GM23338 (cell line): ENCODE data around the gene SARNP. TPM values are rescaled to one million over a fixed set of nuclear protein-coding genes. Genes with fewer than 3 reads are reported as not detected.

ENCODE experiments used
- ATAC-seq: fragments of 200-7000 bp; cut with Tn5 transposase; 3 replicates; pipeline ENCODE4 v1.9.1; 2020
- DNase-seq: peaks from one replicate; pipeline ENCODE4 v3.0.0-alpha.2; 2015; ENCODE audit warnings: low spot score
- H2AFZ ChIP-seq: fragments of 200-600 bp; sonication (generic); 2 replicates; pipeline ENCODE4 v1.8.0; 2016; ENCODE audit warnings: antibody characterized with exemption, mild to moderate bottlenecking, moderate library complexity
- H3F3A ChIP-seq: fragments of 200-600 bp; sonication (generic); replicated peaks from 2 replicates; pipeline ENCODE4 v1.8.0; 2017; ENCODE audit warnings: antibody characterized with exemption, mixed run types, low read depth
- H3K27ac ChIP-seq: fragments of 200-600 bp; sonication (generic); 2 replicates; pipeline ENCODE4 v1.6.1; 2016; ENCODE audit warnings: low read depth
- H3K27me3 ChIP-seq: fragments of 200-600 bp; sonication (generic); 2 replicates; pipeline ENCODE4 v1.8.0; 2016; ENCODE audit warnings: mild to moderate bottlenecking, mixed run types, moderate library complexity; ENCODE audit not compliant: insufficient read depth
- H3K36me3 ChIP-seq: fragments of 200-600 bp; sonication (generic); 2 replicates; pipeline ENCODE4 v1.8.0; 2016; ENCODE audit warnings: mild to moderate bottlenecking; ENCODE audit not compliant: insufficient read depth
- H3K4me1 ChIP-seq: fragments of 200-600 bp; sonication (generic); 2 replicates; pipeline ENCODE4 v1.8.0; 2016; ENCODE audit warnings: mild to moderate bottlenecking, moderate library complexity; ENCODE audit not compliant: insufficient read depth
- H3K4me2 ChIP-seq: fragments of 200-600 bp; sonication (generic); 2 replicates; pipeline ENCODE4 v1.7.1; 2017; ENCODE audit warnings: mixed run types
- H3K4me3 ChIP-seq: fragments of 200-600 bp; sonication (generic); 2 replicates; pipeline ENCODE4 v1.6.1; 2016; ENCODE audit warnings: mixed run types
- H3K79me2 ChIP-seq: fragments of 200-600 bp; sonication (generic); replicated peaks from 2 replicates; pipeline ENCODE4 v1.8.0; 2017; ENCODE audit warnings: mild to moderate bottlenecking; ENCODE audit not compliant: insufficient read depth
- H3K9me2 ChIP-seq: fragments of 200-600 bp; sonication (generic); 2 replicates; pipeline ENCODE4 v1.8.0; 2017; ENCODE audit not compliant: insufficient read depth
- H4K20me1 ChIP-seq: fragments of 200-600 bp; sonication (generic); replicated peaks from 2 replicates; pipeline ENCODE4 v1.8.0; 2017; ENCODE audit warnings: mild to moderate bottlenecking; ENCODE audit not compliant: insufficient read depth
- H3K27ac Mint-ChIP-seq: 2 replicates; pipeline ENCODE4 v1.8.0; 2020; ENCODE audit warnings: inconsistent platforms, mild to moderate bottlenecking, moderate library complexity, mixed read lengths
- H3K27me3 Mint-ChIP-seq: 3 replicates; pipeline ENCODE4 v1.8.0; 2022; ENCODE audit warnings: low read depth, mild to moderate bottlenecking, moderate library complexity, mixed read lengths, inconsistent platforms; ENCODE audit not compliant: insufficient read depth, poor library complexity
- H3K36me3 Mint-ChIP-seq: 3 replicates; pipeline ENCODE4 v1.8.0; 2021; ENCODE audit warnings: low read depth, mild to moderate bottlenecking, inconsistent platforms, moderate library complexity, mixed read lengths
- H3K4me1 Mint-ChIP-seq: 3 replicates; pipeline ENCODE4 v1.8.0; 2020; ENCODE audit warnings: mild to moderate bottlenecking, inconsistent platforms, mixed read lengths
- H3K4me3 Mint-ChIP-seq: 3 replicates; pipeline ENCODE4 v1.8.0; 2021; ENCODE audit warnings: moderate library complexity, mild to moderate bottlenecking, inconsistent platforms, mixed read lengths
- H3K9me3 Mint-ChIP-seq: 3 replicates; pipeline ENCODE4 v1.8.0; 2020; ENCODE audit warnings: moderate library complexity, mild to moderate bottlenecking, inconsistent platforms, mixed read lengths
- CREB1 ChIP-seq: fragments of 250-450 bp; sonication (Bioruptor Pico); IDR thresholded peaks from 2 replicates; pipeline ENCODE4 v1.5.0; 2020; ENCODE audit warnings: low read depth, mild to moderate bottlenecking, moderate library complexity
- EZH2 ChIP-seq: fragments of 200-600 bp; sonication (generic); IDR thresholded peaks from one replicate; pipeline ENCODE4 v1.8.0; 2017; ENCODE audit warnings: antibody characterized with exemption, mild to moderate bottlenecking, low read depth; ENCODE audit not compliant: unreplicated experiment
- EZH2phosphoT487 ChIP-seq: fragments of 200-600 bp; sonication (generic); IDR thresholded peaks from one replicate; pipeline ENCODE4 v1.8.1; 2018; ENCODE audit warnings: antibody characterized with exemption; ENCODE audit not compliant: unreplicated experiment
- JUNB ChIP-seq: IDR thresholded peaks from one replicate; pipeline ENCODE4 v1.6.1; 2016; ENCODE audit warnings: antibody characterized with exemption; ENCODE audit not compliant: unreplicated experiment
- NANOG ChIP-seq: IDR thresholded peaks from 2 replicates; pipeline ENCODE4 v1.6.1; 2016; ENCODE audit warnings: antibody characterized with exemption, borderline replicate concordance
- POLR2AphosphoS5 ChIP-seq: IDR thresholded peaks from 2 replicates; pipeline ENCODE4 v1.6.1; 2016; ENCODE audit warnings: antibody characterized with exemption, low read depth
- STAT1 ChIP-seq: IDR thresholded peaks from one replicate; pipeline ENCODE4 v1.6.1; 2016; ENCODE audit warnings: antibody characterized with exemption; ENCODE audit not compliant: unreplicated experiment
- ZNF331 ChIP-seq: fragments of 250-450 bp; sonication (Bioruptor Pico); IDR thresholded peaks from 2 replicates; pipeline ENCODE4 v1.5.0; 2020; ENCODE audit warnings: low read depth, mild to moderate bottlenecking, moderate library complexity
- polyA plus RNA-seq: library from polyadenylated mRNA; unstranded; fragments of >200 nt; fragmentation: Nextera tagmentation; extraction: Ambion mirVana; gene quantifications from 2 replicates; pipeline ENCODE4 v1.2.1, GENCODE V29; 2016
- total RNA-seq: library from RNA; depleted of rRNA; stranded (reverse); fragments of >200 nt; shearing (Covaris generic); gene quantifications from 2 replicates; pipeline ENCODE4 v1.2.3, GENCODE V29; 2014
- TF ChIP-seq, protein P1 (sequence below), 2 experiments: fragments of 200-600 bp in 1 of 2; sonication (generic) in 1 of 2; conservative IDR thresholded peaks; 2 replicates each; pipeline versions ENCODE4 v1.5.1 to v1.6.1; 2016 to 2017; ENCODE audit warnings: antibody characterized with exemption in 2 of 2, low read depth in 2 of 2, mild to moderate bottlenecking in 2 of 2, moderate library complexity in 1 of 2
- TF ChIP-seq, protein P2 (sequence below): IDR thresholded peaks from one replicate; pipeline ENCODE4 v1.6.1; 2018; ENCODE audit warnings: antibody characterized with exemption; ENCODE audit not compliant: unreplicated experiment
- TF ChIP-seq, protein P3 (sequence below): fragments of 250-450 bp; sonication (Bioruptor Pico); IDR thresholded peaks from 2 replicates; pipeline ENCODE4 v1.5.0; 2020; ENCODE audit warnings: mild to moderate bottlenecking, moderate library complexity

The SARNP gene
- total and polyA plus RNA-seq, 2 experiments from 2014 or later, result 96.0 to 313 TPM

DNA sequence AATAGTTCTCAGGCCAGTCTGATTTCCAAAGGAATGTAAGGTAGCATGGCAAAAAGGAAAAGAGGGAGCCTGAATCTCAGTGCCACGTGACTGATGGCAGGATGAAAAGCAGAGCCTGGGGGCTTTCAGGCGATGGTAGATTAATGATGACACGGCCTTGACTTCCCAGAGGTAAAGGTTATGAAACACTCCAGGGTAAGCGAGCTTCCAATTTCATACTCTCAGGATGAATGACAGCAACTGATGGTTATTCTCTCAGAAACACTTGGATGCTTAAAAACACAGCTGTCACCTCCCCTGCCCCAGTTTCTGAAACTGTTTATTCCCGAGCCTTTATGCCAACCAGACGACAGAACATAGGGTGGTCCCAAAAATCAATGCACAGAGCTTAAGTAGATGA is 45.8 kb downstream of the SARNP start (continued):
- TF ChIP-seq, protein P1, sequence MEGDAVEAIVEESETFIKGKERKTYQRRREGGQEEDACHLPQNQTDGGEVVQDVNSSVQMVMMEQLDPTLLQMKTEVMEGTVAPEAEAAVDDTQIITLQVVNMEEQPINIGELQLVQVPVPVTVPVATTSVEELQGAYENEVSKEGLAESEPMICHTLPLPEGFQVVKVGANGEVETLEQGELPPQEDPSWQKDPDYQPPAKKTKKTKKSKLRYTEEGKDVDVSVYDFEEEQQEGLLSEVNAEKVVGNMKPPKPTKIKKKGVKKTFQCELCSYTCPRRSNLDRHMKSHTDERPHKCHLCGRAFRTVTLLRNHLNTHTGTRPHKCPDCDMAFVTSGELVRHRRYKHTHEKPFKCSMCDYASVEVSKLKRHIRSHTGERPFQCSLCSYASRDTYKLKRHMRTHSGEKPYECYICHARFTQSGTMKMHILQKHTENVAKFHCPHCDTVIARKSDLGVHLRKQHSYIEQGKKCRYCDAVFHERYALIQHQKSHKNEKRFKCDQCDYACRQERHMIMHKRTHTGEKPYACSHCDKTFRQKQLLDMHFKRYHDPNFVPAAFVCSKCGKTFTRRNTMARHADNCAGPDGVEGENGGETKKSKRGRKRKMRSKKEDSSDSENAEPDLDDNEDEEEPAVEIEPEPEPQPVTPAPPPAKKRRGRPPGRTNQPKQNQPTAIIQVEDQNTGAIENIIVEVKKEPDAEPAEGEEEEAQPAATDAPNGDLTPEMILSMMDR (conservative IDR thresholded peaks at IDR 0.05; ENCODE audit: low read depth in 2 of 2), result no peak
- TF ChIP-seq EZH2 (no peak), STAT1 (no peak), EZH2phosphoT487 (no peak), JUNB (no peak), ZNF331 (CRISPR knock-in tag) (no peak)
- TF ChIP-seq, protein P2, sequence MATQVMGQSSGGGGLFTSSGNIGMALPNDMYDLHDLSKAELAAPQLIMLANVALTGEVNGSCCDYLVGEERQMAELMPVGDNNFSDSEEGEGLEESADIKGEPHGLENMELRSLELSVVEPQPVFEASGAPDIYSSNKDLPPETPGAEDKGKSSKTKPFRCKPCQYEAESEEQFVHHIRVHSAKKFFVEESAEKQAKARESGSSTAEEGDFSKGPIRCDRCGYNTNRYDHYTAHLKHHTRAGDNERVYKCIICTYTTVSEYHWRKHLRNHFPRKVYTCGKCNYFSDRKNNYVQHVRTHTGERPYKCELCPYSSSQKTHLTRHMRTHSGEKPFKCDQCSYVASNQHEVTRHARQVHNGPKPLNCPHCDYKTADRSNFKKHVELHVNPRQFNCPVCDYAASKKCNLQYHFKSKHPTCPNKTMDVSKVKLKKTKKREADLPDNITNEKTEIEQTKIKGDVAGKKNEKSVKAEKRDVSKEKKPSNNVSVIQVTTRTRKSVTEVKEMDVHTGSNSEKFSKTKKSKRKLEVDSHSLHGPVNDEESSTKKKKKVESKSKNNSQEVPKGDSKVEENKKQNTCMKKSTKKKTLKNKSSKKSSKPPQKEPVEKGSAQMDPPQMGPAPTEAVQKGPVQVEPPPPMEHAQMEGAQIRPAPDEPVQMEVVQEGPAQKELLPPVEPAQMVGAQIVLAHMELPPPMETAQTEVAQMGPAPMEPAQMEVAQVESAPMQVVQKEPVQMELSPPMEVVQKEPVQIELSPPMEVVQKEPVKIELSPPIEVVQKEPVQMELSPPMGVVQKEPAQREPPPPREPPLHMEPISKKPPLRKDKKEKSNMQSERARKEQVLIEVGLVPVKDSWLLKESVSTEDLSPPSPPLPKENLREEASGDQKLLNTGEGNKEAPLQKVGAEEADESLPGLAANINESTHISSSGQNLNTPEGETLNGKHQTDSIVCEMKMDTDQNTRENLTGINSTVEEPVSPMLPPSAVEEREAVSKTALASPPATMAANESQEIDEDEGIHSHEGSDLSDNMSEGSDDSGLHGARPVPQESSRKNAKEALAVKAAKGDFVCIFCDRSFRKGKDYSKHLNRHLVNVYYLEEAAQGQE, result no peak

DNA sequence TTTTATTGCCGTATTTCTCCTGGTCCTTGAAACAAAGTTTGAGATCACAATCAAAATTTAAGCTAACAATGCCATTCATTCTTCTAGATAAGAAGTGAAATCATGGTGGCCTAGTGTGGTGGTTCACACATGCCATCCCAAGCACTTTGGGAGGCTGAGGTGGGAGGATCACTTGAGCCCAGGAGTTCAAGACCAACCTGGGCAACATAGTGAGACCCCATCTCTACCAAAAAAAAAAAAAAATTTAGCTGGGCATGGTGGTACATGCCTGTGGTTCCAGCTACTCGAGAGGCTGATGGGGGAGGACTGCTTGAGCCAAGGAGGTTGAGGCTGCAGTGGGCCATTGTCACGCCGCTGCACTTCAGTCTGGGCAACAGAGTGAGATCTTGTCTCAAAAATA is 50.4 kb downstream of the SARNP start:
- peaks cover 4% of the 10 kb centered on the region; the same call in 1 of the 2 replicates for H3K4me1 ChIP-seq
- no peaks in the 10 kb centered on the region for H3K9me2 ChIP-seq
- no peak for DNase-seq
- Mint-ChIP-seq H3K4me1 (peaks cover 13% of the 10 kb centered on the region; the same call in 2 of the 3 replicates), H3K27me3 (peaks cover 8% of the 10 kb centered on the region), H3K9me3 (no peaks in the 10 kb centered on the region), H3K27ac (no peak overlapping the region), H3K36me3 (peaks cover 31% of the 10 kb centered on the region), H3K4me3 (no peak overlapping the region; the same call in 2 of the 3 replicates)
- no peak overlapping the region for H3K4me3 ChIP-seq
- H3K4me2 ChIP-seq, result no peak overlapping the region
- H3K27ac ChIP-seq, result no peak overlapping the region
- peaks cover 3% of the 10 kb centered on the region; the same call in 1 of the 2 replicates for H3F3A ChIP-seq
- no peak overlapping the region for H2AFZ ChIP-seq
- H3K36me3 ChIP-seq, result peaks cover 14% of the 10 kb centered on the region
- H3K27me3 ChIP-seq, result no peaks in the 10 kb centered on the region
- no peak for ATAC-seq
- peaks cover 19% of the 10 kb centered on the region for H3K79me2 ChIP-seq
- peaks cover 30% of the 10 kb centered on the region; the same call in 1 of the 2 replicates for H4K20me1 ChIP-seq
- TF ChIP-seq, protein P3, sequence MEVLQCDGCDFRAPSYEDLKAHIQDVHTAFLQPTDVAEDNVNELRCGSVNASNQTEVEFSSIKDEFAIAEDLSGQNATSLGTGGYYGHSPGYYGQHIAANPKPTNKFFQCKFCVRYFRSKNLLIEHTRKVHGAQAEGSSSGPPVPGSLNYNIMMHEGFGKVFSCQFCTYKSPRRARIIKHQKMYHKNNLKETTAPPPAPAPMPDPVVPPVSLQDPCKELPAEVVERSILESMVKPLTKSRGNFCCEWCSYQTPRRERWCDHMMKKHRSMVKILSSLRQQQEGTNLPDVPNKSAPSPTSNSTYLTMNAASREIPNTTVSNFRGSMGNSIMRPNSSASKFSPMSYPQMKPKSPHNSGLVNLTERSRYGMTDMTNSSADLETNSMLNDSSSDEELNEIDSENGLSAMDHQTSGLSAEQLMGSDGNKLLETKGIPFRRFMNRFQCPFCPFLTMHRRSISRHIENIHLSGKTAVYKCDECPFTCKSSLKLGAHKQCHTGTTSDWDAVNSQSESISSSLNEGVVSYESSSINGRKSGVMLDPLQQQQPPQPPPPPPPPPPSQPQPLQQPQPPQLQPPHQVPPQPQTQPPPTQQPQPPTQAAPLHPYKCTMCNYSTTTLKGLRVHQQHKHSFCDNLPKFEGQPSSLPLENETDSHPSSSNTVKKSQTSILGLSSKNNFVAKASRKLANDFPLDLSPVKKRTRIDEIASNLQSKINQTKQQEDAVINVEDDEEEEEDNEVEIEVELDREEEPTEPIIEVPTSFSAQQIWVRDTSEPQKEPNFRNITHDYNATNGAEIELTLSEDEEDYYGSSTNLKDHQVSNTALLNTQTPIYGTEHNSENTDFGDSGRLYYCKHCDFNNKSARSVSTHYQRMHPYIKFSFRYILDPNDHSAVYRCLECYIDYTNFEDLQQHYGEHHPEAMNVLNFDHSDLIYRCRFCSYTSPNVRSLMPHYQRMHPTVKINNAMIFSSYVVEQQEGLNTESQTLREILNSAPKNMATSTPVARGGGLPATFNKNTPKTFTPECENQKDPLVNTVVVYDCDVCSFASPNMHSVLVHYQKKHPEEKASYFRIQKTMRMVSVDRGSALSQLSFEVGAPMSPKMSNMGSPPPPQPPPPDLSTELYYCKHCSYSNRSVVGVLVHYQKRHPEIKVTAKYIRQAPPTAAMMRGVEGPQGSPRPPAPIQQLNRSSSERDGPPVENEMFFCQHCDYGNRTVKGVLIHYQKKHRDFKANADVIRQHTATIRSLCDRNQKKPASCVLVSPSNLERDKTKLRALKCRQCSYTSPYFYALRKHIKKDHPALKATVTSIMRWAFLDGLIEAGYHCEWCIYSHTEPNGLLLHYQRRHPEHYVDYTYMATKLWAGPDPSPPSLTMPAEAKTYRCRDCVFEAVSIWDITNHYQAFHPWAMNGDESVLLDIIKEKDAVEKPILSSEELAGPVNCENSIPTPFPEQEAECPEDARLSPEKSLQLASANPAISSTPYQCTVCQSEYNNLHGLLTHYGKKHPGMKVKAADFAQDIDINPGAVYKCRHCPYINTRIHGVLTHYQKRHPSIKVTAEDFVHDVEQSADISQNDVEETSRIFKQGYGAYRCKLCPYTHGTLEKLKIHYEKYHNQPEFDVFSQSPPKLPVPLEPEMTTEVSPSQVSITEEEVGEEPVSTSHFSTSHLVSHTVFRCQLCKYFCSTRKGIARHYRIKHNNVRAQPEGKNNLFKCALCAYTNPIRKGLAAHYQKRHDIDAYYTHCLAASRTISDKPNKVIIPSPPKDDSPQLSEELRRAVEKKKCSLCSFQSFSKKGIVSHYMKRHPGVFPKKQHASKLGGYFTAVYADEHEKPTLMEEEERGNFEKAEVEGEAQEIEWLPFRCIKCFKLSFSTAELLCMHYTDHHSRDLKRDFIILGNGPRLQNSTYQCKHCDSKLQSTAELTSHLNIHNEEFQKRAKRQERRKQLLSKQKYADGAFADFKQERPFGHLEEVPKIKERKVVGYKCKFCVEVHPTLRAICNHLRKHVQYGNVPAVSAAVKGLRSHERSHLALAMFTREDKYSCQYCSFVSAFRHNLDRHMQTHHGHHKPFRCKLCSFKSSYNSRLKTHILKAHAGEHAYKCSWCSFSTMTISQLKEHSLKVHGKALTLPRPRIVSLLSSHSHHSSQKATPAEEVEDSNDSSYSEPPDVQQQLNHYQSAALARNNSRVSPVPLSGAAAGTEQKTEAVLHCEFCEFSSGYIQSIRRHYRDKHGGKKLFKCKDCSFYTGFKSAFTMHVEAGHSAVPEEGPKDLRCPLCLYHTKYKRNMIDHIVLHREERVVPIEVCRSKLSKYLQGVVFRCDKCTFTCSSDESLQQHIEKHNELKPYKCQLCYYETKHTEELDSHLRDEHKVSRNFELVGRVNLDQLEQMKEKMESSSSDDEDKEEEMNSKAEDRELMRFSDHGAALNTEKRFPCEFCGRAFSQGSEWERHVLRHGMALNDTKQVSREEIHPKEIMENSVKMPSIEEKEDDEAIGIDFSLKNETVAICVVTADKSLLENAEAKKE (CRISPR knock-in tag), result no peak
- TF ChIP-seq ZNF331 (CRISPR knock-in tag) (no peak), NANOG (no peak), POLR2AphosphoS5 (no peak), CREB1 (CRISPR knock-in tag) (no peak)
